Endothelial cell of umbilical vein (primary cell): ENCODE measurements around the gene HOXA3. TPM values are rescaled to one million over a fixed set of nuclear protein-coding genes. Genes with fewer than 3 reads are reported as not detected.

Experiments used
- BruUV-seq: library from RNA; stranded (reverse); fragments of 400-500 nt; replicated peaks from 2 replicates; lab custom pipeline; 2021; lab: Mats Ljungman, UMichigan
- CTCF ChIA-PET: fragments of 300-600, 350-600 bp; sonication (Branson Sonifier 250); formaldehyde crosslinking; loops from one replicate; lab custom pipeline; 2021; ENCODE audit warnings: antibody characterized with exemption, inconsistent platforms; lab: Charles Lee
- POLR2A ChIA-PET: fragments of 300-600, 350-600 bp; sonication (Branson Sonifier 250); formaldehyde crosslinking; loops from one replicate; lab custom pipeline; 2021; ENCODE audit warnings: antibody characterized with exemption, inconsistent platforms; lab: Charles Lee
- DNase-seq: peaks from one replicate; pipeline ENCODE4 v3.0.0-alpha.2; 2011; ENCODE audit warnings: low read depth, low spot score
- FAIRE-seq: peaks from 2 replicates; lab custom pipeline; 2011; peaks lifted over from hg19 to GRCh38; lab: Jason Lieb, UNC
- H2AFZ ChIP-seq: 2 replicates; pipeline ENCODE4 v1.6.0; 2012; ENCODE audit warnings: low read depth, low read length, control low read depth, inconsistent platforms
- H3K27ac ChIP-seq: 2 replicates; pipeline ENCODE4 v1.5.1; 2011; ENCODE audit warnings: low read depth, mild to moderate bottlenecking, control low read depth, low read length, moderate library complexity; ENCODE audit not compliant: insufficient read depth
- H3K27me3 ChIP-seq, 2 experiments: 2 replicates each; pipeline versions ENCODE4 v1.6.0 to v1.6.1; 2011; ENCODE audit warnings: low read length in 2 of 2, mixed read lengths in 1 of 2; ENCODE audit not compliant: control insufficient read depth in 2 of 2, insufficient read depth in 2 of 2
- H3K36me3 ChIP-seq, 2 experiments: 2 replicates in 1 of 2; 3 replicates in 1 of 2; pipeline ENCODE4 v1.5.1; 2011; ENCODE audit warnings: low read length in 2 of 2, mild to moderate bottlenecking in 1 of 2, moderate library complexity in 1 of 2; ENCODE audit not compliant: control insufficient read depth in 2 of 2, insufficient read depth in 2 of 2; ENCODE audit errors: extremely low read depth in 1 of 2
- H3K4me1 ChIP-seq: 3 replicates; pipeline ENCODE4 v1.5.1; 2011; ENCODE audit warnings: mild to moderate bottlenecking, low read length; ENCODE audit not compliant: control insufficient read depth, insufficient read depth; ENCODE audit errors: extremely low read depth
- H3K4me2 ChIP-seq: 2 replicates; pipeline ENCODE4 v1.6.1; 2011; ENCODE audit warnings: low read length, control low read depth, mixed read lengths; ENCODE audit not compliant: insufficient read depth
- H3K4me3 ChIP-seq, 3 experiments: fragments of 200-600 bp in 1 of 3; sonication (generic), shearing (Covaris generic) in 1 of 3; replicated peaks in 1 of 3; 2 replicates each; pipeline ENCODE4 v1.5.1; 2011 to 2016; ENCODE audit warnings: control low read depth in 3 of 3, low read length in 3 of 3, mild to moderate bottlenecking in 2 of 3, inconsistent platforms in 1 of 3, low read depth in 1 of 3, moderate library complexity in 1 of 3; ENCODE audit not compliant: insufficient read depth in 1 of 3
- H3K79me2 ChIP-seq: 2 replicates; pipeline ENCODE4 v1.6.0; 2012; ENCODE audit warnings: low read length, inconsistent platforms; ENCODE audit not compliant: control insufficient read depth, insufficient read depth
- H3K9ac ChIP-seq: replicated peaks from 2 replicates; pipeline ENCODE3; 2011; ENCODE audit warnings: low read length, control low read depth; ENCODE audit not compliant: insufficient read depth; ENCODE audit errors: extremely low read depth
- H3K9me1 ChIP-seq: replicated peaks from 3 replicates; pipeline ENCODE4 v1.6.0; 2011; ENCODE audit warnings: mild to moderate bottlenecking, low read length; ENCODE audit not compliant: control insufficient read depth, insufficient read depth; ENCODE audit errors: extremely low read depth
- H3K9me3 ChIP-seq: replicated peaks from 2 replicates; pipeline ENCODE4 v1.5.1; 2012; ENCODE audit warnings: low read length, inconsistent platforms; ENCODE audit not compliant: control insufficient read depth, insufficient read depth
- H4K20me1 ChIP-seq: replicated peaks from 2 replicates; pipeline ENCODE3; 2011; ENCODE audit warnings: mild to moderate bottlenecking, low read length; ENCODE audit not compliant: control insufficient read depth, insufficient read depth; ENCODE audit errors: extremely low read depth
- EZH2 ChIP-seq: IDR thresholded peaks from 2 replicates; pipeline ENCODE4 v1.6.1; 2012; ENCODE audit warnings: borderline replicate concordance, low read depth, mild to moderate bottlenecking, moderate library complexity, low read length, inconsistent platforms; ENCODE audit not compliant: severe bottlenecking
- FOS ChIP-seq: IDR thresholded peaks from 2 replicates; pipeline ENCODE4 v1.6.1; 2011; ENCODE audit warnings: mild to moderate bottlenecking, low read length, moderate library complexity, borderline replicate concordance; ENCODE audit not compliant: insufficient read depth
- GATA2 ChIP-seq: IDR thresholded peaks from 2 replicates; pipeline ENCODE4 v1.7.0; 2011; ENCODE audit warnings: low read depth, mild to moderate bottlenecking, moderate library complexity, mixed read lengths, low read length; ENCODE audit not compliant: insufficient read length, insufficient read depth
- JUN ChIP-seq: IDR thresholded peaks from 2 replicates; pipeline ENCODE4 v1.6.1; 2011; ENCODE audit warnings: borderline replicate concordance, low read depth; ENCODE audit not compliant: insufficient read length, insufficient read depth
- MYC ChIP-seq: IDR thresholded peaks from one replicate; pipeline ENCODE4 v1.6.1; 2011; ENCODE audit warnings: mild to moderate bottlenecking, low read depth, low read length
- POLR2A ChIP-seq: IDR thresholded peaks from 2 replicates; pipeline ENCODE4 v1.6.1; 2012; ENCODE audit warnings: low read depth, mild to moderate bottlenecking, control low read depth, low read length
- POLR2AphosphoS5 ChIP-seq: IDR thresholded peaks from 2 replicates; pipeline ENCODE4 v1.6.1; 2012; ENCODE audit warnings: low read depth, mild to moderate bottlenecking, control low read depth, low read length, moderate library complexity; ENCODE audit not compliant: insufficient read depth
- dilution Hi-C: fragments of 300-500 bp; cut with MboI; formaldehyde crosslinking; loops from one replicate; pipeline ENCODE4 v1.15.0; 2019; ENCODE audit warnings: low sequenced_read_pairs; ENCODE audit not compliant: extremely low pct_ligation_motif_present
- intact Hi-C: fragments of 100-400 bp; cut with micrococcal nuclease; formaldehyde crosslinking; loops from one replicate; pipeline ENCODE4 v1.10.0; 2022
- polyA plus RNA-seq, 4 experiments: library from polyadenylated mRNA; depleted of rRNA in 3 of 4; stranded (reverse) in 3 of 4; unstranded in 1 of 4; fragments of >200 nt; gene quantifications; 2 replicates each; pipeline versions ENCODE4 v1.2.1 to v1.2.3, GENCODE V29; 2011 to 2012; ENCODE audit warnings: missing spikeins in 1 of 4
- total RNA-seq: library from RNA; stranded (reverse); gene quantifications from 2 replicates; pipeline ENCODE4 v1.2.3, GENCODE V29; 2021
- TF ChIP-seq, protein P1 (sequence below), 2 donors: IDR thresholded peaks; 1 replicate in 1 of 2; 2 replicates in 1 of 2; pipeline ENCODE4 v1.5.1; 2011; ENCODE audit warnings: low read length in 2 of 2, mild to moderate bottlenecking in 2 of 2, moderate library complexity in 2 of 2, control low read depth in 1 of 2, inconsistent platforms in 1 of 2, low read depth in 1 of 2; ENCODE audit not compliant: insufficient read depth in 1 of 2; ENCODE audit errors: extremely low read depth in 1 of 2
- TF ChIP-seq, protein P2 (sequence below): IDR thresholded peaks from 2 replicates; pipeline ENCODE4 v1.6.1; 2011; ENCODE audit not compliant: insufficient read depth, insufficient read length

The HOXA3 gene
- total and polyA plus RNA-seq, 2 donors (not counting 3 experiments of a cell fraction or from before 2014, with no cell fraction given): 4.7 to 14.0 TPM

DNA sequence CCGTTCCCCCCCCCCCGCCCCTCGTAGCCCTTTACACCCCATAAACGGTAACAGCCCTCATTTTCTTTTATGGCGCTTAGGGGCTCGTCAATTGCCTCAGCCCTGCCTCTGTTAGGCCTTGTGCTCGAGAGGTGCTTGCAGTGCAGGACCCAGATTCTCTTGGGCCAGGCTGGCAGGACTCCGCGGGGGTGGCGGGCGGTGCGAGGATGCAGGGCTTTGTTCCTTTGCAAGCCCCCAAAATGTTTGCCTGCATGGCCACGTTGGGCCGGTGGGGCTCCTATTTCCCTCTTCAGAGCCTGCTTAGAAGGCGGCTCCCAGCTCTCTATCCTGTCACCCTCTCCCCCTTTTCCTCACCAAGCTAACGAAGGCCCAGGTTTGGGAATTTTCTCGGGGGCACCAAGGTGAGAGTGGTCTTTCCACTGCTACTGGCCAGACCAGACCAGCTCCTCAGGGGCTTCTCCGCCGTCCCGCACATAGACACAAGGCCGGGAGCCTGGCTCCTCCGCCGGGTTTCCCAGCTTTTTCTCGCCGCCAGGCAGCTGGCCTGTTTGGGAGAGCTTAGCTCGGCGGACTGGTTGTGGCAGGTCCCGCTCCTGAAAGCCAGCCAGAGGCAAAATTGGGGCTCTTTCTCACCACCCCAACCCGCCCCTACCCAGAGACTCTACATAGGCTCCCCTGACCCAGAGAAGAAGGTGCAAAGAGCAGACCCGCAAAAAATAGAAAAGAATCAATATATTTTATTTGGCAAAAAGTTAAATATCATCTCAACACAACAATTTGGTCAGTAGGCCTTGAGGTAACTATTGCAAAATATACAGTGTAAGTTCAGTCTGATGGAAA is 9.6 kb upstream of the HOXA3 start:
- ChIA-PET POLR2A (interaction anchor here (0.7 to 2.4 kb wide), 8 partner anchors 9 to 1878 kb away, joined by 3 to 15 read pairs (median 4); partner anchors contain the start of genes HOXA11 and HOXA3), CTCF (interaction anchor here (1.0 to 4.6 kb wide), 34 partner anchors 9 to 1300 kb away, joined by 3 to 145 read pairs (median 8); partner anchors contain the start of genes HOXA10, HOXA11, HOXA3 and HOXA4)
- H3K27ac ChIP-seq: peak overlapping the region; percentile 57
- no peaks in the 10 kb centered on the region for H4K20me1 ChIP-seq
- H3K4me1 ChIP-seq: peaks cover 53% of the 10 kb centered on the region
- H3K79me2 ChIP-seq: peaks cover 77% of the 10 kb centered on the region
- FAIRE-seq: no peak
- H3K4me2 ChIP-seq: peak overlapping the region; percentile 91
- no peak overlapping the region for H2AFZ ChIP-seq
- no peaks in the 10 kb centered on the region for H3K9me1 ChIP-seq
- BruUV-seq: no TSS peak
- no peaks in the 10 kb centered on the region for H3K9me3 ChIP-seq
- TF ChIP-seq FOS: no peak
- TF ChIP-seq POLR2A: peak; percentile 38
- H3K4me3 ChIP-seq: peak overlapping the region; percentile 63 to 98 (median 88)
- intact Hi-C loops (loop anchor here (1.0 to 5.0 kb wide), 11 partner anchors 19 to 1770 kb away; partner anchors contain the start of gene HOXA5), dilution Hi-C loops (loop anchor here (10.0 to 25.0 kb wide), 3 partner anchors 307 to 975 kb away; no protein-coding TSS in a partner anchor)
- H3K9ac ChIP-seq: peak overlapping the region; percentile 85
- H3K36me3 ChIP-seq: peaks cover 3 to 7% of the 10 kb centered on the region in 2 experiments
- no peaks in the 10 kb centered on the region for H3K27me3 ChIP-seq
- no peak for DNase-seq

DNA sequence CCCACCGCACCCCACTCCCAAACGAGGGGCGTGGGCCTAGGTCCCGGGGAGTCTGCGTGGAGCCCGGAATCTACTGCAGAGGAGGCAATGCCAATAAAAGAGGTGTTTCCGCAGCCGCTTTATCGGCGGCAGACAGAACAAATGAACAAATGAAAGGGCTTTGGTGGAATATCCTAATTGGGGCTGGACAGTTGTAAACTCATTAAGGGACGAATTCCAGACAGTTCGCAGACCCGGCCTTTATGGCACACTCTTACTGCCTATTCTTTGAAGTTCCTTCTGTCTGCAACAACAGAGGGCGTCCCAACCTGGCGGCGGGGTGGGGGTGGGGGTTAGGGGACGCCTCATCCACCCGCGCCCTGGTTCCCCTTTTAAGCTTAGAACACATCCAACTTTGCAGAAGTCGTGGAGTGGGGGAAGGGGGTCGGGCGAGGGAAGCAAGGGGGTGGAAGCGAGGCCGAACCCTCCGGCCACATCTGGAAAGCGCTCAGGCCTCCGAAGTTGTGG is 8.9 kb upstream of the HOXA3 start:
- Histone ChIP-seq H3K9me1 (no peaks in the 10 kb centered on the region), H3K27ac (no peak overlapping the region), H3K79me2 (peaks cover 76% of the 10 kb centered on the region), H2AFZ (no peak overlapping the region), H3K9ac (no peak overlapping the region), H3K27me3 (no peaks in the 10 kb centered on the region), H3K4me1 (peaks cover 48% of the 10 kb centered on the region), H3K4me3 (peak overlapping the region in 2 of 3 experiments; percentile 31 to 63), H3K4me2 (peak overlapping the region; percentile 60), H4K20me1 (no peaks in the 10 kb centered on the region), H3K36me3 (peaks cover 3 to 7% of the 10 kb centered on the region in 2 experiments), H3K9me3 (no peaks in the 10 kb centered on the region)
- no peak for DNase-seq
- no TSS peak for BruUV-seq
- intact Hi-C loops: loop anchor here (1.0 to 5.0 kb wide), 11 partner anchors 18 to 1769 kb away; partner anchors contain the start of gene HOXA5
- FAIRE-seq: no peak
- no peak for TF ChIP-seq MYC
- no peak for TF ChIP-seq GATA2
- no peak for TF ChIP-seq JUN
- TF ChIP-seq, protein P1, sequence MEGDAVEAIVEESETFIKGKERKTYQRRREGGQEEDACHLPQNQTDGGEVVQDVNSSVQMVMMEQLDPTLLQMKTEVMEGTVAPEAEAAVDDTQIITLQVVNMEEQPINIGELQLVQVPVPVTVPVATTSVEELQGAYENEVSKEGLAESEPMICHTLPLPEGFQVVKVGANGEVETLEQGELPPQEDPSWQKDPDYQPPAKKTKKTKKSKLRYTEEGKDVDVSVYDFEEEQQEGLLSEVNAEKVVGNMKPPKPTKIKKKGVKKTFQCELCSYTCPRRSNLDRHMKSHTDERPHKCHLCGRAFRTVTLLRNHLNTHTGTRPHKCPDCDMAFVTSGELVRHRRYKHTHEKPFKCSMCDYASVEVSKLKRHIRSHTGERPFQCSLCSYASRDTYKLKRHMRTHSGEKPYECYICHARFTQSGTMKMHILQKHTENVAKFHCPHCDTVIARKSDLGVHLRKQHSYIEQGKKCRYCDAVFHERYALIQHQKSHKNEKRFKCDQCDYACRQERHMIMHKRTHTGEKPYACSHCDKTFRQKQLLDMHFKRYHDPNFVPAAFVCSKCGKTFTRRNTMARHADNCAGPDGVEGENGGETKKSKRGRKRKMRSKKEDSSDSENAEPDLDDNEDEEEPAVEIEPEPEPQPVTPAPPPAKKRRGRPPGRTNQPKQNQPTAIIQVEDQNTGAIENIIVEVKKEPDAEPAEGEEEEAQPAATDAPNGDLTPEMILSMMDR (IDR thresholded peaks at IDR 0.05; ENCODE audit: extremely low read depth in 1 of 2, insufficient read depth in 1 of 2, low read depth in 1 of 2, low read length in 2 of 2): no peak
- no peak for TF ChIP-seq POLR2AphosphoS5
- TF ChIP-seq POLR2A: no peak
- TF ChIP-seq FOS: no peak
- TF ChIP-seq EZH2: no peak
- TF ChIP-seq, protein P2, sequence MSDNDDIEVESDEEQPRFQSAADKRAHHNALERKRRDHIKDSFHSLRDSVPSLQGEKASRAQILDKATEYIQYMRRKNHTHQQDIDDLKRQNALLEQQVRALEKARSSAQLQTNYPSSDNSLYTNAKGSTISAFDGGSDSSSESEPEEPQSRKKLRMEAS: no peak
- dilution Hi-C loops: loop anchor here (10.0 to 25.0 kb wide), 3 partner anchors 306 to 974 kb away; no protein-coding TSS in a partner anchor
- POLR2A ChIA-PET: interaction anchor here (0.7 to 2.4 kb wide), 11 partner anchors 9 to 1879 kb away, joined by 3 to 15 read pairs (median 3); partner anchors contain the start of genes HOXA11 and HOXA3
- CTCF ChIA-PET: interaction anchor here (0.6 to 4.6 kb wide), 43 partner anchors 9 to 1310 kb away, joined by 3 to 145 read pairs (median 6); partner anchors contain the start of genes HOXA10, HOXA11, HOXA3 and HOXA4
